ENCODE results near the gene ZRANB3.

- no peak for TF ChIP-seq EZH2 (IDR thresholded peaks at IDR 0.05)
- no peak for TF ChIP-seq SIN3A (IDR thresholded peaks at IDR 0.05; ENCODE audit: low read depth)
- TF ChIP-seq SP1 (IDR thresholded peaks at IDR 0.05; ENCODE audit: low read depth) = no peak
- TF ChIP-seq POLR2AphosphoS5 (IDR thresholded peaks at IDR 0.05; ENCODE audit: low read depth, low read length) = no peak
These were observed 318.3 kb downstream of the ZRANB3 start for GRCh38 chr2:135212757-135213156.

Data from HCT116 (cell line).